HG02571 (cell line): ENCODE data around the gene FAM193A.
"Not testable (repeated sequence)": the region's sequence is repeated elsewhere in the genome, so short reads cannot be mapped to it uniquely, and the experiment has no call there.

ENCODE experiments used
- ATAC-seq: cut with Tn5 transposase; IDR thresholded peaks from one replicate; pipeline ENCODE4 v1.9.1; 2021; ENCODE audit warnings: mild to moderate bottlenecking, moderate library complexity; ENCODE audit not compliant: unreplicated experiment

FAM193A gene

DNA sequence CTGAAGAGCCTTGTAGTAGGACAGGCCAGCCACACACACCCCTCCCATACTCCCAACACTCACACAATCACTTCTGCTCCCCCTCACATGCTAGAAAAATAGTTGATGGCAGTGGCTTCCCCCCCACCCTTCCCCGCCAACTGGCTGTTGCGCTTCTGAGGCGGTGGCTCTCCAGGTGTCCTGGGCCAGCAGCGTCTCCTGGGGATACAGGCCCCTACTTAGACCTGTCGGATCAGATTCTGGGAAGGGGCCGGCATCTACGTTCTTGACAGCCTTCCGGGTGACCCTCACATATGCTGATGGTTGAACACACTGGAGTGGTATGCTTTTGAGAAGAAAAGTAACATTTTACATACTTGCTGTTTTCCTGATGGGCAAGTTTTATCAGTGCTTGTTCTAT, 179.8 kb downstream of the FAM193A start:
- ATAC-seq = no peak

DNA sequence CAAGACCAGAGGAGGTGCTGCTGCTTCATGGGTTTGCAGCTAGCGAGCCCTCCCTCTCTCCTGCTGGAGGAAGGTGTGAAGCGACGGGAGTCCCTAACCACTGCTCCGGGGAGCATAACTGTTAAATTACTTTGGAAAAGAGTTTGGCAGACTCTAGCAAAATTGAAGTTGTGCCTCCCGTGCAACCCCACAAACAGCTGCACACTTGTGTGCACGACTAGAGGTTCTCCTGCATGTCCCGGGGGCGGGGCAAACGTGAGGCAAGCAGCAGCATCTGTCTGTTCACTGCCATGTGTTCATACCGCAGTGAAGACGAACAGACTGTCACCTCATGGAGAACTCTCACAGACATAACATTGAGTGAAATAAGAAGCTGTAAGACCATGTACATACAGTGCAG, 185.1 kb downstream of the FAM193A start:
- ATAC-seq = no peak

DNA sequence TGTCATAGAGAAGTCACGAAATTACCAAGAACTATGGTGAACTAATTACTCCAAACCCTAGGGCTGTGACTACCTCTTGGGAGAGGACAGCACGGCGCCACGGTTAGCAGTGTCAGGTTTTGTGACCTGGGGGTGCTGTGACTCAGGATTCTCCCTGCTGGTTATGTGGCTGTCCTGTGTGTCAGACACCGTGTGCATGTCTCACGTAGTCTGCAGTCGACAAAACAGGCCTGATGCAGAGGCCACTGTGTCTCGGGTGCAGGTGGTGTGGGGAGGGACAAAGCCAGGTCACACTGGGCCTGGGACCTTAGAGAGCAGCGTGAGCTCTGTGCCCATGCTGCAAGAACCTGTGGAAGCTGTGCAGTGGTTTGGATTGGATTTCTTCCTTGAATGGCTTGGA, 185.6 kb downstream of the FAM193A start:
- no peak for ATAC-seq

DNA sequence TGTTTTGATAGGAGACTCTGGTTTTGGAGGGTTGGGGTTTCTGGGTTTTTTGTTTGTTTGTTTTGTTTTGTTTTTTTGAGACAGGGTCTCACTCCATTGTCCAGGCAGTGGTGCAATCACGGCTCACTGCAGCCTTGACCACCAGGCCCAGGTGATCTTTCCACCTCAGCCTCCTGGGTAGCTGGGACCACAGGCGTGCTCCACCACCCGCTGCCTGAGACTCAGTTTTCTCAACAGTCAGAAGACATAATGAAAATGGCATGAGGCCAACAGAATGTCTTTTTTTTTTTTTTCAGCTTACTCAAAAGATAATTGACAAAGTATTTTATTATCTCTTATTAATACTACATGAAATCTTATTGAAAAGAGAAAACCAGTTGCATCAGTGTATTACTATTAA, 187.3 kb downstream of the FAM193A start:
- ATAC-seq = no peak

DNA sequence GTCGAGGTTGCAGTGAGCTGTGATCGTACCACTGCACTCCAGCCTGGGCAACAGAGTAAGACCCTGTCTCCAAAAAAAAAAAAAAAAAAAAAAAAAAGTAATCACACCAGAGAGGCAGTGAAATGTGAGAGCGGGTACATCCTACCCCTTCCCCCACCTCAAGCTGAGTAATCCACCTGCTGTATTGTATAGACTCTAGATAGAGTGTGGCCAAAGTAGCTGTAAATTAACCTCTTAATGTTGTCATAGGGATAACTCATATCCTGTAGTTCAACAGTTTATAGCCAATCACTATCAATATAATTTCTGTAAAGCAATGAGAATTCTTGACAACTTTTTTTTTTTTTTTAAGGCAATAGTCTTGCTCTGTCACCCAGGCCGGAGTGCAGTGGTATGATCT, 188.9 kb downstream of the FAM193A start:
- no peak for ATAC-seq

DNA sequence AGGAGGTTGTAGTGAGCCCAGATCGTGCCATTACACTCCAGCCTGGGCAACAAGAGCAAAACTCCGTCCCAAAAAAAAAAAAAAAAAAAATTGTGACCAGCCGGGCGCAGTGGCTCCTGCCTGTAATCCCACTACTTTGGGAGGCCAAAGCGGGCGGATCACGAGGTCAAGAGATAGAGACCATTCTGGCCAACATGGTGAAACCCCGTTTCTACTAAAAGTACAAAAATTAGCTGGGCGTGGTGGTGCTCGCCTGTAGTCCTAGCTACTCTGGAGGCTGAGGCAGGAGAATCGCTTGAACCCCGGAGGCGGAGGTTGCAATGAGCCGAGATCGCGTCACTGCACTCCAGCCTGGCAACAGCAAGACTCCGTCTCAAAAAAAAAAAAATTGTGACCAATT, 190.4 kb downstream of the FAM193A start:
- not testable (repeated sequence) for ATAC-seq

DNA sequence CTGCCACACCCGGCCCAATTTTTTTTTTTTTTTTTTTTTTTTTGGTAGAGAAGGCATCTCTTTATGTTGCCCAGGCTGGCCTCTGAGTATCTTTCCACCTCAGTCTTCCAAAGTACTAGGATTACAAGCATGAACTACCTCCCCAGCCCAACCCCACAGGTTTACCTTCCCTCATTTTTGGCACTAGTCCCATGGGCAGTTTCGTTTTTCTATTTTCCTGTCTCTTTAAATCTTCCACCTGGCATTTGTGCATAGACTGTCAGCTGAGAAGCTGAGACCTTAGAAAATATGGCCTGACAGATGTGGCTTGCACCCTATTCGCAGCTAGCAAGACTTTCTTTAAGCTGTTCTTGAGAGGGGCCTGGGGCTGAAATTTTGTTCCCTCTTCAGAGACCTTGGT, 191.8 kb downstream of the FAM193A start:
- ATAC-seq = no peak

DNA sequence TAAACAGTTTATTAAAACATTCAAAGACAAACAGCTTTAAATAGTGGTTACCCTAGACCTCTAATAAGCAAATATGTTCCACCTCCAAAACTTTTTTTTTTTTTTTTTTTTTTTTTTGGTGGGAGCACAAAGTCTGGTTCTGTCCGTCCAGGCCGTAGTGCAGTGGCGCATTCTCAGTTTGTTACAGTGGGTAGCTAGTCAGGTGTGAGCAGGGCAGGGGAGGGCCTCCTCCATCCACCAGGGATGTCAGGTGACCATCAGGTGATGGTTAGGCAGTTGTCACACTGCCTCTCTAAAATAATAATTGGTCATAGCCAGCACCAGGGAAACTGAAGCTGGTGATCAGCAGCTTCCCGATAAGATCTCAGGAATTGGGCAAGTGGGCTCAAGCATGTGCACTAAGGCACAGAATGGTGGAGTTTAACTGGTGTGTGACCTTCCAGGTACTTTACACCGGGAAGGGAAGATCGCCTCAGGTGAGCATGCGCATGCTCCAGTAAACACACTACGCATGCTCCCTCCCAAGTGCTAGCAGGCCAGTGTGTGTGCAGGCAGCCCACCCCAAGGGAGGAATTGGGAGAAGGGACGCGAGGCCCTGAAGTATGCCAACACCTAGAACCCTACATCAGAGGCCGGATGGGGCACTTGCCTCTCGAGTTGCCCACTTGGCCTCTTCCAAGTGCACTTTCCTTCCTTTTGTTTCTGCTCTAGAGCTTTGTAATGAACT, 192.5 kb downstream of the FAM193A start:
- no peak for ATAC-seq

DNA sequence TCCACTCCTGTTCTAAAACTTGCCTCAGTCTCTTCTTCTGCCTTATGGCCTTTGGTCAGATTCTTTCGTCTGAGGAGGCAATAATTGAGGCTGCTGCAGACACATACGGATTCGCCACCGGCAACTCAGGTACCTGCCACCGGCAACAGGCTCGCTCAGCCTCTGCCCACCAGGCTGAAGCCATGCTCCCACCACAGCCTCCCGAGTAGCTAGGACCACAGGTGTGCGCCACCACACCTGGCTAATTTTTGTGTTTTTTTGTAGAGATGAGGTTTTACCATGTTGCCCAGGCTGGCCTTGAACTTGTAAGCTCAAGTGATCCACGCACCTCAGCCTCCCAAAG, 193.1 kb downstream of the FAM193A start:
- ATAC-seq = no peak

DNA sequence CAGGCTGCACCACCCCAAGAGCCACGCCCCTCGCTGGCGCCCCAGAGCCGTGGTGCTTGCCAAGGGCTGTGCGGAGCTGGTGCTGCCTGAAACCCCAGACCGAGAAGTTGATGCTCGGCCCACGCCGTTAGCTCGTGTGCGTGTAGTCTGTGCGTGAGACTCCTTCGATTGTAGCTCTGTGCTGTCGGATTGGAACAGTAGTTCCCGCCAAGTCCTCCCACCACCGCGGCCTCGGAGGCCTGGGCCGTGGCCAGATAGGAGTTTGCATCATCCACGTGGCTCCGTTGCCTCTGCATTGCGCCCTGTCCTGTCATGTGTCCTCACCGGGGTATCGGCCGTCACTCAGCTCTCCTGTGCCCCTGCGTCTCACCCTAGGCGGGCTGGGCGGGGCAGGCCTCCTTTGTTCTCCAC, 195.5 kb downstream of the FAM193A start:
- no peak for ATAC-seq

DNA sequence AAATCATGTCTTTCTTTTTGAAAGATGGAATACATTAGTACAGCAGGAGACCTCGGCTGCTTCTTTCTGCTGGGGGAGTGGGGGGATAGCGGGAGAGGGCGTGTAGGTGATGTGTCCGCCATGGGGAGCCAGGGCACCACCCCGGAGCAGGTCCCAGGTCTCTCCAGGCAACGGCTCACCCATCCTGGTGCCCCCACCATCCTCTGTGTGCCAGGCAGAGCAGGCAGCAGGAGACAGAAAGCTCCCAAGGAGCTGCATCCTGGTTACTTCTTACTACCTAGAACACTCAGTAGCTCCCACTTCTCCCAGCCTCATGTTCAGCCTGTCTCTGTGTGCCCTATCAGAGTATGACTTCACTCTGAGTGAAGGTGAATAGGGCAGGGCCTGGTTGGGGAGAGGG, 196.1 kb downstream of the FAM193A start:
- no peak for ATAC-seq

DNA sequence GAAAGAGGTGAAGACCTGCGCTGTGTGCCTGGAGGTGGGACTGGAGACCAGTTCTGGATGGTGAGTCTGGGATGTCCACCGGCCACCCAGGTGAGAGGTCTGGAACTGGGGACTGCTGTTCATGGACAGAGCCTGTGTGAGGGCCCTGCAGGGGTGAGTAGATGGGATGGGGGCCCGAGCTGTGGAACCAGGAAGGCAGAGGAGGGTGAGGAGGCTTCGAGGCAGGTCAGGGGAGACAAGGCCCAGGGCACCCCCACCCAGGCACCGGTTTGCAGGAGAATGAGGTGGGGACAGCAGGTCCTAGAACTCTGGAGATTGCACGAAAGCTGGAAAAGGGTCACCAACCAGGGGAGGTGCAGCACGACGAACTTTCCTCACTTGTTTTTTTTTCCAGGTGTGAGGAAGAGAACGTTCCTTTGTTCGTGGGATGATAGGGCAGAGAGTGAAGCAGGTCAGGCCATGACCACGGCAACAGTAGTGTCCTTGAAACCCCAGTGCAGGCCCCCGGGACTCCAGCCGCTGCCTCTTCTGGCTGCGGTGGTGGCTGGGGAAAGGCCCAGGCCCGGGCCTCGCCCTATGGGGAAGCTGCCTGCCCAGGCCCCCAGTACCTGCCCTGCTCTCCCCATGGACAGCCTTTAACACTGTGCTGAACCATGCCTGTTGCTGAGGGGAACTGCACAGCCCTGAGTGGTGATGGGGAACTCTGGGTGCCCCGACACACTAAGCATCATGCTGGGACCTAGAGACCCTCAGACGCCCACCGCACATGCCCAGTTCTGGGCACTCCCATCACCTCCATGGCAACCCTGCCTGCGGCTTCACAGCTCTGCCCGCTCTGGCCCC, 196.8 kb downstream of the FAM193A start:
- no peak for ATAC-seq

DNA sequence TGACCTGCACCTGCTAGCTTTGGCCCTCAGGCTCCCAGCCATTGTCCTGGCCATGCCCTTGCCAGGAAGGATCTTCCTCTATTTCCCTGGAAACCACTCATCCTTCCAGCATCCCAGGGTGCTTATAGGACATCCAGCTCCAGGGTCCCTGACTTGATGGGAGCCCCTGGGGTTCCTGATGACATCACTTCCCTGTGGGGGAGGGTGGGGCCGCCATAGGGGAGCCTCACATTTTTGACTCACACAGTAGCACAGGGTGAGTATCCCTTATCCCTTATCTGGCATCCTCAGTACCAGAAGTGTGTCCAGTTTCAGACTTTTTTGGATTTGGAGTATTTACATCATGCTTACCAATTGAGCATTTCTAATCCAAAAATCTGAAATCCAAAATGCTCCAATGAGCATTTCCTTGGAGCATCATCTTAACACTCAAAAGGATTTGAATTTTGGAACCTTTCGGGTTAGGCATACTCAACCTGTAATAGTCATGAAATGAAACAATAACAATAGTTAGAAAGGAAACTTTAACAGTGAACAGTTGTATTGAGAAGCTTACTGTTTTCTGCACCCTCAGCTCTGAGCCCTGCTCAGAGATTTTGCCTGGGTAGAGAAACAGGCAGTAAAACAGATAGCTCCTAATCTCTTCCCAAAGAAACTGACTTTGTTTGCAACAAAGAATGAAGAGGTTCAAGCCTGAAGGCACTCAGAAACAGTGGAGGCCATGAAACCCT, 197.6 kb downstream of the FAM193A start:
- ATAC-seq = no peak

DNA sequence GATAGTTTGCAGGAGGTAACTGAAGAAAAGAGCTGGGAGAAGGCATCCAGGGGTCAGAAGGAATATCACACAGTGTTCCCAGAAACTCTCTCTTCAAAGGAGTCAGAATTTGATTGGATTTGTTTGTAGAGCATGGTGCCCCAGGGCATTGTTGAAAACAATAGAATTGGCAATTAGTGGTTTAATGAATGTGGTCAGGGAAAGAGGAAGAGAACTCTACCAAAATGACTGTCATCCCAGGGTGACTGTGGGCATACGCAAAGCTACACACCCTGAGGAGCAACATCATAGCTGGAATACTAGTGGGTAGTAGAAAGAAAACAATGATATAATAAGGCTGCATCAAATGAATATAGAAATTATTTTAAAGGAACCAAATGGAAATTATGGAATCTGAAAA, 198.2 kb downstream of the FAM193A start:
- no peak for ATAC-seq

DNA sequence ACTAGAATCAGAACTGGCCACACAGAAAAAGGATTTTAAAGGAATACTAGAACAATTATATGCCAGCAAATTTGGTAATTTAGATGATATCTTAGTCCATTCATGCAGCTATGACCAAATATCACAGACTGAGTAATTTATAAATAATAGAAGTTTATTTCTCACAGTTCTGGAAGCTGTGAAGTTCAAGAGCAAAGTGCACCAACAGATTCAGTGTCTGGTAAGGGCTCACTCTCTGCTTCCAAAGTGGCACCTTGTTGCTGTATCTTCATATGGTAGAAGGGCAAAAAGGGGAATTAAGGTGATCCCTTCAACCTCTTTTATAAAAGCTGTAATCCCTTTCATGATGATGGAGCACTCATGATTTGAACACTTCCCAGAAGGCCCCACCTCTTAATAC, 199.4 kb downstream of the FAM193A start:
- no peak for ATAC-seq

DNA sequence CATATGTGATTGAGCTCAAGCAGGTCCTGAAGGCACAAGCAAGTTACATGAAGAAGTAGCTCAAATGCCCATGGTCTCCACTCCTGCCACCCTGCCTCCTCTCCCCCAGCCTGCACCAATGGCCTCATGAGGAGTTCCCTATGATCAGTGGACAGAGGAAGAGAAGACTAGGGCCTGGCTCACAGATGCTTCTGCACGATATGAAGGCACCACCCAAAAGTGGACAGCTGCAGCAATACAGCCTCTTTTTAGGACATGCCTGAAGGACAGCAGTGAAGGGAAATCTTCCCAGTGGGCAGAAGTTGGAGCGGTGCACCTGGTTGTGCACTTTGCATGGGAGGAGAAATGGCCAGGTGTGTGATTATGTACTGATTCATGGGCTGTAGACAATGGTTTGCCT, 201.8 kb downstream of the FAM193A start:
- not testable (repeated sequence) for ATAC-seq

DNA sequence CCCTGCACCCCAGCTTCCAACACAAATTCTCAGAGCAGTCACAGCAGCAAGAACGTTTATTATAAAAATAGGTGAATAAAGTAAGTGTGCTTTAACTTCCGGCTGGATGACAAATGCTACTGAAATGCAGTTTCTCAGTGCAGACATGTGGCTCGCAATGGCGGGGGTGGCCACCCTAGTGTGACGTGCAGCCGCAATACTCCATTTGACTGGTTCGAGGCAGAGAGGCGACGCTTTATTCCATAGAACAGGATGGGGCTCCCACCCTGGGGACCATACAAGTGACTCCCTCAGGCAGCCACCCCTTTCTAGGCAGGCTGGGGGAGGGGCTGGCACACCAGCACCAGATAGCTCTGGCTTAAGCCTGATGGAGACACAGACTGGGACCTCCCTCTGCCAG, 205.2 kb downstream of the FAM193A start:
- no peak for ATAC-seq

DNA sequence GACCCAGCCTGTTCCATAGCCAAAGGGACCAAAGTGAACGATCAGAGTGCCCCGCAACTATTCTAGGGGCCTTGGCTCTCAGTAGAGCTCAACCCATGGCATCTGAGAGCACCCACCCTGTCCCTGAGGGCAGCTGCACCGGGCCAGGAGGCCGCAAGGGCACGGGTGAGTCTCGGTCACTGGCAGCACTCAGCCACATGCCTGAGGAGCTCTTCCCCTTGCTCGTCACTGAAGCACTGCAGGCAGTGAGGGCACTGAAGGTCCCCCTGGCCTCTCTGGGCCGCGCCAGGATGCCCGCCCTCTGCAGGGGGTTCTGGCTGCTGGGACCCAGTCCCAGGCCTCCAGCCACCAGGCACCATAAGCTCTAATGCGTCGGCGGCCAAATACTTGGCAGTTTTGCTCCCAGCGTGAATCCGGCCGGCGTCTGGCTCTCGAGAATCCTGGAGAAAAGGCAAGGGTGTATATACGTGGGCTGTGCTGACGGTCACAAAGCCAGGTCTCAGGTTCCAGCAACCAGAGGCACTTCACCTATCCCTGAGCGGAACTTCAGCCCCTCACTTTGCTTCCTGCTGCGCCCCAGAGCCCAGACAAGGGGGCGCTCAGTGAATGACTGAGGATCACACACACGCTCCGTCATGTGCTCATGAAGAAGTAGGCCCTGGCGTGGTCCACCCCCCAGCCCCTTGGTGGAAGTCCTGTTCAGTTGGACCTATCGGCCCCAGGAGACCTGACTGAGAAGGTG, 205.8 kb downstream of the FAM193A start:
- no peak for ATAC-seq

DNA sequence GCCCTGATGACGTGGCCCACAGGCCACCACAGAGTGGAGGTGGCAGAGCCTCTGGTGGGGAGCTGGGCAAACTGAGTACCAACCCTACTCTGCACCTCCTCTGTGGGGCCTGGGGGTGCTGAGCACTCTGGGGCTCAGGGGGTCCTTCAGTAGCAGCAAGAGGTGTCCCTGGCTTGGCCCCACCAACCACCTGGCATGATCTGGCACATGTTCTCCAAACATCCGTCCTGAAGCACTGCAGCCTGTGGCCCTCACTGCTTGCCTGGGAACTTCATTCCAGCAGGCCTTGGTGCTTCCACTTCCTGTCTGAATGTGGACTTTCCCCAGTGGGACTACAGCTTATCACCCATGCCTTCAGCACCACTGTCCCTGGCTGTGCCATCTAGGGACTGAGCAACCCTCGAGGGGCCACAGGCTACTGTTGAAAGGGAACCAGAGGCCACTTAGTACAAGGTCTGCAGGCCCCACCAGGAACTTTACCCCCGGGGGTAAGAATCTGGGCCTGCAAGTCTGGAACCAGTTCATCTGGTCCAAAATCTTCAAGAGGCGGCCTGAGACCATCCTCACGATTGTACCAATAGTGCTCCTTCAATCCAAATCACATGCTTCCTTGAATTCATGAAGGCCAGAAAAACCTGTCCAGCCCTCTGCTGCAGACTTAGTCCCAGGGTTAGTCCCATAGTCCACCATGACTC, 206.5 kb downstream of the FAM193A start:
- ATAC-seq = no peak
